Prostate gland (tissue), 2 donors: ENCODE results near the gene SLC6A3. TPM values are rescaled to one million over a fixed set of nuclear protein-coding genes. Genes with fewer than 3 reads are reported as not detected.
"Not testable (repeated sequence)": the region's sequence is repeated elsewhere in the genome, so short reads cannot be mapped to it uniquely, and the experiment has no call there.

ENCODE experiments used
- DNase-seq: peaks from one replicate; pipeline ENCODE4 v3.0.0-alpha.2; 2019; ENCODE audit warnings: low spot score
- H3K27ac ChIP-seq, 2 donors: fragments of 200-600 bp; sonication (generic); 2 replicates each; pipeline ENCODE4 v1.5.1; 2017 to 2019
- H3K27me3 ChIP-seq: fragments of 200-600 bp; sonication (generic); replicated peaks from 2 replicates; pipeline ENCODE4 v1.5.1; 2019; ENCODE audit not compliant: insufficient read depth
- H3K36me3 ChIP-seq, 2 donors: fragments of 200-600 bp; sonication (generic); 1 replicate in 1 of 2; 2 replicates in 1 of 2; pipeline versions ENCODE4 v1.5.1 to v1.8.1; 2017 to 2019
- H3K4me1 ChIP-seq: fragments of 200-600 bp; sonication (generic); replicated peaks from 2 replicates; pipeline ENCODE4 v1.5.1; 2019
- H3K4me3 ChIP-seq, 2 donors: fragments of 200-600 bp; sonication (generic); 2 replicates each; pipeline ENCODE4 v1.5.1; 2017 to 2019
- H3K9me3 ChIP-seq: fragments of 200-600 bp; sonication (generic); 2 replicates; pipeline ENCODE4 v1.5.1; 2017
- CTCF ChIP-seq, 4 experiments: fragments of 200-600 bp in 2 of 4; fragments of 450-650 bp in 2 of 4; sonication (generic) in 2 of 4; IDR thresholded peaks; 1 replicate in 3 of 4; 2 replicates in 1 of 4; pipeline ENCODE4 v1.5.1; 2016 to 2019; ENCODE audit warnings: antibody characterized with exemption in 4 of 4, mild to moderate bottlenecking in 2 of 4, moderate library complexity in 2 of 4
- POLR2A ChIP-seq: fragments of 450-650 bp; IDR thresholded peaks from one replicate; pipeline ENCODE4 v1.6.1; 2016; ENCODE audit warnings: antibody characterized with exemption, mild to moderate bottlenecking
- POLR2AphosphoS5 ChIP-seq: sonication (generic); formaldehyde crosslinking; IDR thresholded peaks from one replicate; pipeline ENCODE4 v1.6.1; 2017; ENCODE audit warnings: antibody characterized with exemption
- WGBS: methylation state at CpG from one replicate; pipeline ENCODE4 v1.1.5; 2018; 5-methylcytosine and 5-hydroxymethylcytosine counted together
- intact Hi-C: fragments of 100-400 bp; cut with DNase I; formaldehyde crosslinking; loops from one replicate; pipeline ENCODE4 v1.14.2; 2022
- total RNA-seq, 2 donors: library from RNA; depleted of rRNA; stranded (reverse); fragments of >200 nt; gene quantifications; one replicate each; pipeline ENCODE4 v1.1.0, GENCODE V29; 2016

SLC6A3 gene
- total RNA-seq, 2 donors from 2014 or later, result 4.6 TPM; not detected in 1

DNA sequence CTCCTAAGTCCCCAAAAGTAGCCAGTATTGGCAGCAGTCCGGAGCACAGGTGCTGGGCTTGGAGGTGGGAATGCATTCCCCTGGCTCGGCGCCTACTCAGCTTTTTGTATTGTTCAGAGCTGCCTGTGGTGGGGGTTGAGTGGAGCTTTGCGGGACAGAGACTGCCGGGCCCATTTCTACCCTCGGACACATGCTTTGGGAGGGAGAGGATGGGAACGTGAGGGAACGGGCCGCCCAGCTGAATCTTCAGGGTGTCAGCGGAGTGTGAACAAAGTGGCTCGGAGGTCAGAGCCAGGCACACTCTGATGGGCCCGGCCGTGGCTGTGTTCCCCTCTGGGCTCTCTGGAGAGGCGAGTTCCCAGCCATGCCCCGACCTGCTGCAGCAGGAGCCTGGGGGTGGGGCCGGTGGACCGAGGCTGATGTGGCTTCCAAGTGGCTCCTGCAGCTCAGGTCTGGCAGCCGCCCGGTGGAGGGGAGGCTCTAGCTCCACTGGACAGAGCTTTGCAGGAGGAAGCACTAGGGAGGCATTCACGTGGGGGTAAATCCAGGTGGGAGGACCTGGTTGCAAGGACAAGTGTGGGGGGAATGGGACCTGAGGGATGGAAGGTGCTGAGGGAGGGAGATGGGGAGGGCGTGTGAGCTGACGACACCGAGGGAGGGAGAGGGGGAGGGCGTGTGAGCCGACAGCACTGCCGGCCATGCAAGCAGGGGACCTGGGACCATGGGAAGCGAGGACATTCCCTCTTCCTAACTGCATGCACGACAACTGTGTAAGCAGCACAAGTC, 31.1 kb upstream of the SLC6A3 start:
- H3K4me1 ChIP-seq, result no peaks in the 10 kb centered on the region
- H3K4me3 ChIP-seq, result no peak overlapping the region
- no peak overlapping the region for H3K27ac ChIP-seq
- no peaks in the 10 kb centered on the region for H3K36me3 ChIP-seq
- WGBS, result 60% methylated on average over 27 of the region's 28 CpGs
- H3K27me3 ChIP-seq, result no peaks in the 10 kb centered on the region
- DNase-seq, result no peak
- no peaks in the 10 kb centered on the region for H3K9me3 ChIP-seq
- TF ChIP-seq POLR2AphosphoS5 (no peak), POLR2A (no peak), CTCF (IDR thresholded peaks at IDR 0.05) (no peak)
- intact Hi-C loops, result loop anchor here (10.0 kb wide), 1 partner anchor 168 kb away; no protein-coding TSS in a partner anchor

DNA sequence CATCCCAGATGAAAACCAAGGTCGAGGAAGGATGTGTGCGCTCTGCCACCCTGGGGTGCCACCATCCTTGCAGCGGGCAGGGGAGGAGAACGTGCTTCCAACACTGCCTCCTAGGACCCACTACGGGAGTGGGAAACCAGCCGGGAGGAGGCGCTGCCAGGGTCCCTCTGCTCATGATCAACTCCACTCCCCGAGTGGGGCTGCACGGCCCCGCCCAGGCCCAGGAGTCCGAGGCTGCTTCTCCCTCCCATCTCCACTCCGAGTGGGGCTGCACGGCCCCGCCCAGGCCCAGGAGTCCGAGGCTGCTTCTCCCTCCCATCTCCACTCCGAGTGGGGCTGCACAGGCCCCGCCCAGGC, 30.3 kb upstream of the SLC6A3 start:
- H3K9me3 ChIP-seq, H3K27me3 ChIP-seq, H3K36me3 ChIP-seq, H3K27ac ChIP-seq, H3K4me3 ChIP-seq, H3K4me1 ChIP-seq, DNase-seq: not testable (repeated sequence)
- 81% methylated on average over 15 of the region's 17 CpGs for whole genome bisulfite sequencing
- intact Hi-C loops, result loop anchor here (10.0 kb wide), 1 partner anchor 169 kb away; no protein-coding TSS in a partner anchor

DNA sequence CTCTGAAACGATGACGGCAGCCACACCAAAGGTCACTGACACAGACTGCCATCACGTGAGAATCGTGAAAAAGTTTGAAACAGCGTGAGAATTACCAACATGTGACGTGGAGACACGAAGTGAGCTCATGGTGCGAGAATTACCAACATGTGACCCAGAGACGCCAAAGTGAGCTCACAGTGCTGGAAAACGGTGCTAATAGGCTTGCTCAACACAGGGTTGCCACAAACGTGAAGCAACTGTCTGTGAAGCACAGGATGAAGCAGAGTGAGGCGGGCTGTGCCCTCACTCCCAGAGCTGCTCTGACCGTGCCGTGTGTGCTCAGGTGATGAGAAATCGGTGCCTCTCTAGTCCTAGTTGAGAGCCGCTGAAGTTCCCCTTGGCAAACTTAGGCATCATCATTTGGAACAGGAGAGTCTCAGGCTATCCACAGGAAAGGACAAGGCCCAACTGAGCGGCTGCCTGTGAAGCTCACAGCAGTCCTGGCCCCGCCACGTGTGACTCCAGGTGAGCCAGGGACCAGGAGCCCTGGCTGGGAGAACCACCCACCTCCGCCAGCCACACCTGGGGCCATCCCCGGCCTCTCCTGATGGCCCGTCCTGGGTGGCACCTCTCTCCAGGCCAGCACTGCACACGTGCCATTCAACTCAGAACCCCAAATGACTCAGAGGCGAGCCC, 29.8 kb upstream of the SLC6A3 start:
- H3K4me1 ChIP-seq, result no peaks in the 10 kb centered on the region
- H3K36me3 ChIP-seq, result no peaks in the 10 kb centered on the region
- no peak for DNase-seq
- no peaks in the 10 kb centered on the region for H3K9me3 ChIP-seq
- no peak overlapping the region for H3K27ac ChIP-seq
- intact Hi-C loops, result loop anchor here (10.0 kb wide), 1 partner anchor 170 kb away; no protein-coding TSS in a partner anchor
- H3K27me3 ChIP-seq, result no peaks in the 10 kb centered on the region
- H3K4me3 ChIP-seq, result no peak overlapping the region
- TF ChIP-seq POLR2AphosphoS5, result no peak
- no peak for TF ChIP-seq POLR2A
- TF ChIP-seq CTCF (IDR thresholded peaks at IDR 0.05), result no peak
- 91% methylated on average over 24 of the region's 24 CpGs for WGBS

DNA sequence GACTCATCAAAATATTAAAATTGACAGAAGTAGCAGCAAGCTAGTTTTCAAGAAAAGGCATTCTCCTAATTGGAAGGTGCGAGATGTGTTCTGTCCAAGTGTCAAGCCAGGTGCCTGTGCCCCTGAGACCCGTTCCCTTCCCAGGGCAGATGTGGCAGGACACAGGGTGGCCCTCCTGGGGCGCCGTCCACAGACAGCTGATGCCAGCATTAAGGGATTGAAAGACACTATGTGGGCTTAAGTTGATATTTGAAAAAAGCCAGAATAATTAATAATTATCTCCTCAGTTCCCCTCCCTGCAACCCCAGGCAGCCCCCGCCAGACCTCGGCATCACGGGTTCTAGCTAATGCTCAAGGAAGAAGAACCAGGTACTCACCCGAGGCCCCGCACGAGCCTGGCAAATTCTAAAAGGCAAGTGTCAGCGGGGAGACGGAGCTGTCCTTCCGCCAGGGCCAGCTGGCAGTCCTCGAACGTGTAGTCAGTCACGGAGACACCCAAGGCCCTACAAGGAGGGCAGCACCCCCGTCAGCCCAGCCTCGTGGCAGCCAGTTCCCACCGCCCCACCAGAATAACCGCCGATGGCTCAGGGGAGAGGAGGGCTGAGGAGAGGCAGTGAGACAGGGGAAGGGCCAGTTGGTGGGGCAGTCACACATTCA, 29.1 kb upstream of the SLC6A3 start:
- TF ChIP-seq POLR2A, result no peak
- no peak for TF ChIP-seq POLR2AphosphoS5
- TF ChIP-seq CTCF (IDR thresholded peaks at IDR 0.05), result no peak
- Histone ChIP-seq H3K36me3 (no peaks in the 10 kb centered on the region), H3K27ac (no peak overlapping the region), H3K4me1 (no peaks in the 10 kb centered on the region), H3K9me3 (no peaks in the 10 kb centered on the region), H3K27me3 (no peaks in the 10 kb centered on the region), H3K4me3 (no peak overlapping the region)
- WGBS, result 90% methylated on average over 21 of the region's 21 CpGs
- intact Hi-C loops, result loop anchor here (10.0 kb wide), 1 partner anchor 170 kb away; no protein-coding TSS in a partner anchor
- no peak for DNase-seq

DNA sequence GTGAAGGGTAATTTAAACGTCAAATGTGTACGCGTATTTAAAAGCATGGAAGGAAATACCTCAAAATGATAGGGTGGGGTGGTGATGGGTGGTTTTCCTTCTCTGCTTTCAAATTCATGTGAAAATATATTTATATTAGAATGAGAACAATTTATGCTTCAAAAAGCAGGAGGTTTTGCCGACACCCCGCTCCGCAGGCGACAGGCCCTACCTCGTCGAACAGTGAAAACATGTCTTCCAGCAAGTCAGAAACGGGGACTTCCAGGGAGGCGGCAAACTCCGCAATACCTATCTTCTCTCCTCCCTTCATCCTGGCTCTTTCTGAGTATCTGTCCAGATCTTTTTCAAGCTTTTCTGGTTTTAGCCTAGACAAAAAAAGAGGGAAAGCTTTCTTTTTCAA, 28.5 kb upstream of the SLC6A3 start:
- H3K4me3 ChIP-seq, result no peak overlapping the region
- no peaks in the 10 kb centered on the region for H3K27me3 ChIP-seq
- TF ChIP-seq POLR2A (no peak), POLR2AphosphoS5 (no peak), CTCF (IDR thresholded peaks at IDR 0.05) (no peak)
- H3K9me3 ChIP-seq, result no peaks in the 10 kb centered on the region
- no peaks in the 10 kb centered on the region for H3K4me1 ChIP-seq
- 93% methylated on average over 12 of the region's 12 CpGs for WGBS
- intact Hi-C loops, result loop anchor here (10.0 kb wide), 1 partner anchor 171 kb away; no protein-coding TSS in a partner anchor
- no peaks in the 10 kb centered on the region for H3K36me3 ChIP-seq
- no peak overlapping the region for H3K27ac ChIP-seq
- DNase-seq, result no peak
